ENCODE measurements around the gene ZNF497. TPM values are rescaled to one million over a fixed set of nuclear protein-coding genes. Genes with fewer than 3 reads are reported as not detected.
"Not testable (repeated sequence)": the region's sequence is repeated elsewhere in the genome, so short reads cannot be mapped to it uniquely, and the experiment has no call there.

The ZNF497 gene
- total RNA-seq = 1 to 10 TPM; 1.5 to 2.4 TPM

GRCh38 chr19:58362272-58362994, at the start of gene ZNF497:
Gene ZNF497 (minus strand): TSS chr19:58362751. CDS start chr19:58357635, 5,116 bp downstream.
- peaks cover 0 to 1% of the 10 kb centered on the region in 2 donors for H3K36me3 Mint-ChIP-seq (ENCODE audit: insufficient read depth in 2 of 2)
- no peaks in the 10 kb centered on the region for H3K9me3 Mint-ChIP-seq
- peak within 1 kb of the TSS; percentile 97 for H3K27ac Mint-ChIP-seq
- DNase-seq (peak; percentile 97 to 98), ATAC-seq (replicated peaks in 1 of 2) (peak; percentile 92 to 94)
- H3K4me3 Mint-ChIP-seq = peak within 1 kb of the TSS; percentile 92 to 99
- no peaks in the 10 kb centered on the region for H3K27me3 Mint-ChIP-seq (ENCODE audit: low read depth)
- peaks cover 19% of the 10 kb centered on the region for H3K4me1 Mint-ChIP-seq (ENCODE audit: low read depth)

GRCh38 chr19:58409010-58409790, 46.6 kb upstream of the ZNF497 start:
- H3K9me3 Mint-ChIP-seq = no peaks in the 10 kb centered on the region
- peak overlapping the region; percentile 19 for H3K27ac Mint-ChIP-seq
- peak overlapping the region; percentile 81 to 91 for H3K4me3 Mint-ChIP-seq
- H3K27me3 Mint-ChIP-seq (ENCODE audit: low read depth) = no peaks in the 10 kb centered on the region
- DNase-seq = peak; percentile 30 to 35
- H3K36me3 Mint-ChIP-seq (ENCODE audit: insufficient read depth in 2 of 2) = peaks cover 2% of the 10 kb centered on the region in 2 donors
- peak; percentile 10 to 24 for ATAC-seq (replicated peaks in 1 of 2)
- H3K4me1 Mint-ChIP-seq (ENCODE audit: low read depth) = peaks cover 31% of the 10 kb centered on the region

GRCh38 chr19:58408152-58409009, 45.8 kb upstream of the ZNF497 start, which contains the start of gene ZNF584:
Gene ZNF584 (plus strand): TSS chr19:58408649. CDS start chr19:58409148, 499 bp downstream.
- Mint-ChIP-seq H3K36me3 (ENCODE audit: insufficient read depth in 2 of 2) (peaks cover 2% of the 10 kb centered on the region in 2 donors), H3K4me1 (ENCODE audit: low read depth) (peaks cover 31% of the 10 kb centered on the region), H3K27me3 (ENCODE audit: low read depth) (no peaks in the 10 kb centered on the region), H3K9me3 (no peaks in the 10 kb centered on the region), H3K27ac (peak within 1 kb of the TSS; percentile 90), H3K4me3 (peak within 1 kb of the TSS; percentile 81 to 91)
- DNase-seq = peak; percentile 95 to 96
- ATAC-seq (replicated peaks in 1 of 2) = peak; percentile 96 to 97

- peaks cover 31% of the 10 kb centered on the region for H3K4me1 Mint-ChIP-seq (ENCODE audit: low read depth)
- H3K27me3 Mint-ChIP-seq (ENCODE audit: low read depth) = no peaks in the 10 kb centered on the region
- peaks cover 0 to 2% of the 10 kb centered on the region in 2 donors for H3K36me3 Mint-ChIP-seq (ENCODE audit: insufficient read depth in 2 of 2)
- H3K9me3 Mint-ChIP-seq = no peaks in the 10 kb centered on the region
- DNase-seq (no peak), ATAC-seq (replicated peaks in 1 of 2) (peak in 1 of 2 donors; percentile 5)
- H3K27ac Mint-ChIP-seq = peak overlapping the region; percentile 34
- H3K4me3 Mint-ChIP-seq = peak overlapping the region; percentile 81 to 91
Observed at GRCh38 chr19:58407658-58408151, 45.2 kb upstream of the ZNF497 start.

GRCh38 chr19:58406818-58407657, 44.5 kb upstream of the ZNF497 start:
- no peaks in the 10 kb centered on the region for H3K27me3 Mint-ChIP-seq (ENCODE audit: low read depth)
- H3K4me3 Mint-ChIP-seq = peak overlapping the region; percentile 81 to 91
- peaks cover 0 to 2% of the 10 kb centered on the region in 2 donors for H3K36me3 Mint-ChIP-seq (ENCODE audit: insufficient read depth in 2 of 2)
- DNase-seq = no peak
- ATAC-seq (replicated peaks in 1 of 2) = no peak
- no peak overlapping the region for H3K27ac Mint-ChIP-seq
- H3K4me1 Mint-ChIP-seq (ENCODE audit: low read depth) = peaks cover 36% of the 10 kb centered on the region
- H3K9me3 Mint-ChIP-seq = no peaks in the 10 kb centered on the region

- ATAC-seq (replicated peaks in 1 of 2); H3K9me3 Mint-ChIP-seq; H3K27me3 Mint-ChIP-seq (ENCODE audit: low read depth); H3K27ac Mint-ChIP-seq; H3K36me3 Mint-ChIP-seq (ENCODE audit: insufficient read depth in 2 of 2); DNase-seq; H3K4me3 Mint-ChIP-seq: not testable (repeated sequence)
- peaks cover 40% of the 10 kb centered on the region for H3K4me1 Mint-ChIP-seq (ENCODE audit: low read depth)
Observed at GRCh38 chr19:58403920-58404478, 41.4 kb upstream of the ZNF497 start.

GRCh38 chr19:58401840-58402421, 39.4 kb upstream of the ZNF497 start:
- Mint-ChIP-seq H3K4me1 (ENCODE audit: low read depth) (peaks cover 27% of the 10 kb centered on the region), H3K36me3 (ENCODE audit: insufficient read depth in 2 of 2) (peaks cover 0 to 1% of the 10 kb centered on the region in 2 donors), H3K27me3 (ENCODE audit: low read depth) (no peaks in the 10 kb centered on the region), H3K9me3 (no peaks in the 10 kb centered on the region), H3K4me3 (peak overlapping the region; percentile 90 to 92), H3K27ac (no peak overlapping the region)
- DNase-seq = no peak
- no peak for ATAC-seq (replicated peaks in 1 of 2)

- Mint-ChIP-seq H3K4me3 (peak overlapping the region; percentile 90 to 92), H3K4me1 (ENCODE audit: low read depth) (peaks cover 22% of the 10 kb centered on the region), H3K9me3 (no peaks in the 10 kb centered on the region), H3K36me3 (ENCODE audit: insufficient read depth in 2 of 2) (peaks cover 0 to 1% of the 10 kb centered on the region in 2 donors), H3K27ac (peak overlapping the region; percentile 84), H3K27me3 (ENCODE audit: low read depth) (no peaks in the 10 kb centered on the region)
- peak; percentile 97 to 99 for ATAC-seq (replicated peaks in 1 of 2)
- peak; percentile 98 to 99 for DNase-seq
Observed at GRCh38 chr19:58400916-58401839, 38.6 kb upstream of the ZNF497 start.

GRCh38 chr19:58400316-58400915, 37.9 kb upstream of the ZNF497 start:
- Mint-ChIP-seq H3K27ac (no peak overlapping the region), H3K9me3 (no peaks in the 10 kb centered on the region), H3K4me3 (peak overlapping the region; percentile 90 to 92), H3K4me1 (ENCODE audit: low read depth) (peaks cover 22% of the 10 kb centered on the region), H3K27me3 (ENCODE audit: low read depth) (no peaks in the 10 kb centered on the region), H3K36me3 (ENCODE audit: insufficient read depth in 2 of 2) (peaks cover 1 to 2% of the 10 kb centered on the region in 2 donors)
- DNase-seq (no peak), ATAC-seq (replicated peaks in 1 of 2) (no peak)

GRCh38 chr19:58399903-58400302, 37.4 kb upstream of the ZNF497 start:
- Mint-ChIP-seq H3K27me3 (ENCODE audit: low read depth) (no peaks in the 10 kb centered on the region), H3K4me3 (peak overlapping the region in 1 of 2 donors; percentile 17), H3K27ac (no peak overlapping the region), H3K36me3 (ENCODE audit: insufficient read depth in 2 of 2) (peaks cover 1 to 2% of the 10 kb centered on the region in 2 donors), H3K4me1 (ENCODE audit: low read depth) (peaks cover 22% of the 10 kb centered on the region), H3K9me3 (no peaks in the 10 kb centered on the region)
- no peak for DNase-seq
- ATAC-seq (replicated peaks in 1 of 2) = no peak

All from activated T-cell treated with anti-CD3 and anti-CD28 coated beads, Interleukin-2, amount 50 U/mL, for 72 hours (primary cell).